ENCODE data around the gene CYGB.

Gene CYGB

DNA sequence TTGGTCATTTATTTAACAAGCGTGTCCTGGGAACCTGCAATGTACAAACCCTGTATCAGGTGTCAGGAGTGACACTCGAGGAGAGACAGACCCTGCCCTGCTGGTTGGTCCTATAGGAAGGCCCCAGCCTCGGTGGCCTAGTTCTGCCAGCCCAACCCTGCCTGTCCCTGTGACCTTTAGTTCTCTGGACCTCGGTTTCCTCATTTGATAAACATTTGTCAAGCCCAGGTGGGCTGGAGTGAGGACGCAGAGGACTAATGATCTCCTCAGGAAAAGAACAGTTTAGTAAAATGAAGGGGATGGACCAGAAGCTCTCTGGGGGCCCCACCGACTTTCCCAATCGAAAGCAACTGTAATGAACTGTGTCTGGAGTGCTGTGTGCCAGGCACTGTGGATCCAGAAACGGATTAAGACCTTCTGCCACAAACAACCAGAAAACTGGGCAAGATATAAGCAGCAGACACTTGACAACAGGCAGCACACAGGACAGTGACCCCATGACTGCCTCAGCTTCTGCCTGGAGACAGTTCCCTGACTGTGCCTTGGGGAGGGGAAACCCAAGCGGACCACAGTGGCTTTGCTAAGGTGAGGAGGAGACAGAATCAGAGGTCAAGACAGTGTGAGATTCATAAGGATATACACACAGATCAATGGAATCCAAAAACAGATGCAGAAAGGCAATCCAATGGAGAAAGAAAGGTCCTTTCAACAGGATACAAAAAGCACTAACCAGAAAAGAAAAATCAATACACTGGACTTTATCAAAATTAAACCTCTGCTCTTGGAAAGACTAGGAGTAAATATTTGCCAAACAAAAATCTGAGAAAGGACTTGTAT is 11.1 kb upstream of the CYGB start:
- Histone ChIP-seq H3K27ac (ENCODE audit: low read depth, low read length) (no peak overlapping the region), H3K36me3 (ENCODE audit: control insufficient read depth, insufficient read depth, low read length) (no peaks in the 10 kb centered on the region), H3K9ac (ENCODE audit: low read length) (no peak overlapping the region)

DNA sequence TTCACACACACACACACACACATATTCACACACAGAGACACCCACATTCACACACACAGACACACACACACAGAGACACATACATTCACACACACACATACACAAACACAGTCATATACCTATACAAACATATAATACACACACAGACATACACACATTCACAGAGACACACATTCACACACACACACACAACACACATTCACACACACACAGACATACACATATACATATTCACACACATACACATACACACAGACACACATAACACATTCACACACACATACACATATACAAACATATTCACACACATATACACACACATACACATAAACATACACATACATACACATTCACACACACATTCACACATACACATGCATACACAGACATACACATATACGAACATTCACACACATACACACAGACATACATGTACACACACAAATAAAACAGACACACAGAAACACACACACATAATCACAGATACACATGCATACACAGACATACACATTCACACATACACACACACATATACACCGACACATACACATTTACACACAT is 10.2 kb upstream of the CYGB start:
- Histone ChIP-seq H3K4me1 (ENCODE audit: control insufficient read depth, insufficient read depth, low read length) (peaks cover 36% of the 10 kb centered on the region), H3K9ac (ENCODE audit: low read length) (no peak overlapping the region), H3K27me3 (ENCODE audit: control insufficient read depth, insufficient read depth, low read length) (no peaks in the 10 kb centered on the region)

More for the DNA sequence above, 11.1 kb upstream of the CYGB start:
- Histone ChIP-seq H3K9me3 (ENCODE audit: control insufficient read depth, insufficient read depth, low read depth, low read length) (no peaks in the 10 kb centered on the region), H3K4me3 (ENCODE audit: low read depth, low read length) (no peak overlapping the region), H3K4me1 (ENCODE audit: control insufficient read depth, insufficient read depth, low read length) (peaks cover 31% of the 10 kb centered on the region), H3K27me3 (ENCODE audit: control insufficient read depth, insufficient read depth, low read length) (no peaks in the 10 kb centered on the region)

DNA sequence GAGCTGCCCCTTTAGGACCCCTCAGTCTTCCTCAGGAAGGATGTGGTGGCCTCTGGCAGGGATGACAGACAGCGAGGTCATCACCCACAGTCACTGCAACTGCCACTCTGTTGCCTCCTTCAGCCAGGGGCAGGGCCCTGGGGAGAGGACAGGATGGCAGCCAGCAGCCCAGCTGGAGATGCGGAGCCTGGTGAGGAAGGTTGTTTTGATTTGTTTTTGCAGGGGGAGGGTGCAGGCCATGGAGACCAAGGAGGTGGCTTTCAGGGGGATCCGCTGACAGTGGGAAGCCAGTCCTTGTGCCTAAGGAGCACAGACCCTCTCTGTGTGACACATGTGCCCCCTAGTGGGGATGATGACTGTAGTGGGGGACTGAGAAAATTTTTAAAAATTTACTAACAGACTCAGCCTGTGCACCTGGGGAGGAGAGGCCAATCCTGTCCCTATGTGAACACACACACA is 9.7 kb upstream of the CYGB start:
- Histone ChIP-seq H3K4me1 (ENCODE audit: control insufficient read depth, insufficient read depth, low read length) (peaks cover 36% of the 10 kb centered on the region), H3K4me3 (ENCODE audit: low read depth, low read length) (no peak overlapping the region), H3K9ac (ENCODE audit: low read length) (no peak overlapping the region), H3K9me3 (ENCODE audit: control insufficient read depth, insufficient read depth, low read depth, low read length) (no peaks in the 10 kb centered on the region), H3K27ac (ENCODE audit: low read depth, low read length) (no peak overlapping the region), H3K36me3 (ENCODE audit: control insufficient read depth, insufficient read depth, low read length) (no peaks in the 10 kb centered on the region), H3K27me3 (ENCODE audit: control insufficient read depth, insufficient read depth, low read length) (no peaks in the 10 kb centered on the region)

More for the DNA sequence above, 10.2 kb upstream of the CYGB start:
- no peak overlapping the region for H3K4me3 ChIP-seq (ENCODE audit: low read depth, low read length)
- H3K27ac ChIP-seq (ENCODE audit: low read depth, low read length), result no peak overlapping the region
- no peaks in the 10 kb centered on the region for H3K36me3 ChIP-seq (ENCODE audit: control insufficient read depth, insufficient read depth, low read length)
- no peaks in the 10 kb centered on the region for H3K9me3 ChIP-seq (ENCODE audit: control insufficient read depth, insufficient read depth, low read depth, low read length)

DNA sequence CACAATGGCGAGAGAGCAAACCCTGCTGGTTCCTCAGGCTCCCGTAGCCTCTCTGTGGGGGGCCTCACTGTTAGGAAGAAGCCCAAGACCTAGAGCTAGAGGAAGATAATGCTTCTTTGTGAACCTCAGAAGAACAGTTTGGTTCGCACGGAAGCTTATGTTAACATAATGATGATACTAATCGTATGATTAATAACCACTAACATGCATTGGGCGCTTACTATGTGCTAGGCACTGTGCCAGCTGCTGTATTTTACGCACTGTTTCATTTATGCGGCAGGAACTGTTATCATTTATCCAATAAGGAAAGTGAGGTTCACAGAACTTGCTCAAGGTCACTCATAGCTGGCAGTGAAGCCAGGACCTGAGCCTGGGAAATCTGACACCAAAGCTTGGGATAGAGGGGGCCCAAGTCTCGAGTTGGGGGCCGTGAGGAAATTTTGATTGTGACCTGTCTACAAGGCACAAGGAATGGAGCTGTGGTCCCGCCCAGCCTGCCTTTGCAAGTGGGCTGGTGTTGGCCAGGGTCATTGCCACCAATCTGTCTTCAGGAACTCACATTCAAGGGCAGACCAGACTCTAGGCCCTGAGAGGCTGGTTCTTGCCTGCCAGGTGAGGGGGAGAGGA is 9.2 kb upstream of the CYGB start:
- Histone ChIP-seq H3K36me3 (ENCODE audit: control insufficient read depth, insufficient read depth, low read length) (no peaks in the 10 kb centered on the region), H3K27ac (ENCODE audit: low read depth, low read length) (no peak overlapping the region), H3K4me3 (ENCODE audit: low read depth, low read length) (no peak overlapping the region), H3K27me3 (ENCODE audit: control insufficient read depth, insufficient read depth, low read length) (no peaks in the 10 kb centered on the region), H3K4me1 (ENCODE audit: control insufficient read depth, insufficient read depth, low read length) (peaks cover 36% of the 10 kb centered on the region), H3K9me3 (ENCODE audit: control insufficient read depth, insufficient read depth, low read depth, low read length) (no peaks in the 10 kb centered on the region), H3K9ac (ENCODE audit: low read length) (no peak overlapping the region)

DNA sequence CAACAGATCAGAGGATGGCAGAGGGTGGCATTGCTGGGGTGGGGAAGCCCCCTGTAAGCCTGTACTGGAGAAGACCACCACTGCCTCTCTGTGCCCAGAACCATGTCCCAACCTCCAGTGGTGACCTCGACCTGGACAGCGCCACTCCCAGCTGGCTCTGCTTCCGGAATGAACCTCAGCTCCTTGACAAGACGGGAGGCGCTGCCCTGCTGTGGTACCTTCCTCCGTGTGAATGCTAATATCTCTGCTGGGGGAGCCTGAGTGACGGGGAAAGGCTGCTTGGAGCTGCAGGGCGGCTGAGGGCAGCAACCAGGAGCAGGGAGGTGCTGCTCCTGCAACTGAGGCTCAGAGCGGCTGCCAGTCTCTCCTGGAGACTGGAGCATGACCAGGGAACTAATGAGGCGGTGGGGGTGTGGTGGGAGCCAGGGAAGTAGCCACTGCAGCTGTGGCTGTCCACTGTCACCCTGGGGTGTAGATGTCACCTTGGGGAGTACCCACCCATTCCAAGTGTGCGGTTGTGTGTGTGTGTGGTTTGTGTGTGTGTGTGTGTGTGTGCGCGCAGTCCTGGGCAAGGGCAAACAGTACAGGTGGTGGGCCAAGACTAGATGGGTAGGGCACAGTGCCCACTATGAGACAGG is 8.5 kb upstream of the CYGB start:
- H3K36me3 ChIP-seq (ENCODE audit: control insufficient read depth, insufficient read depth, low read length), result no peaks in the 10 kb centered on the region
- H3K4me3 ChIP-seq (ENCODE audit: low read depth, low read length), result no peak overlapping the region
- H3K27ac ChIP-seq (ENCODE audit: low read depth, low read length), result no peak overlapping the region
- no peaks in the 10 kb centered on the region for H3K27me3 ChIP-seq (ENCODE audit: control insufficient read depth, insufficient read depth, low read length)
- no peak overlapping the region for H3K9ac ChIP-seq (ENCODE audit: low read length)
- peaks cover 38% of the 10 kb centered on the region for H3K4me1 ChIP-seq (ENCODE audit: control insufficient read depth, insufficient read depth, low read length)
- H3K9me3 ChIP-seq (ENCODE audit: control insufficient read depth, insufficient read depth, low read depth, low read length), result no peaks in the 10 kb centered on the region

DNA sequence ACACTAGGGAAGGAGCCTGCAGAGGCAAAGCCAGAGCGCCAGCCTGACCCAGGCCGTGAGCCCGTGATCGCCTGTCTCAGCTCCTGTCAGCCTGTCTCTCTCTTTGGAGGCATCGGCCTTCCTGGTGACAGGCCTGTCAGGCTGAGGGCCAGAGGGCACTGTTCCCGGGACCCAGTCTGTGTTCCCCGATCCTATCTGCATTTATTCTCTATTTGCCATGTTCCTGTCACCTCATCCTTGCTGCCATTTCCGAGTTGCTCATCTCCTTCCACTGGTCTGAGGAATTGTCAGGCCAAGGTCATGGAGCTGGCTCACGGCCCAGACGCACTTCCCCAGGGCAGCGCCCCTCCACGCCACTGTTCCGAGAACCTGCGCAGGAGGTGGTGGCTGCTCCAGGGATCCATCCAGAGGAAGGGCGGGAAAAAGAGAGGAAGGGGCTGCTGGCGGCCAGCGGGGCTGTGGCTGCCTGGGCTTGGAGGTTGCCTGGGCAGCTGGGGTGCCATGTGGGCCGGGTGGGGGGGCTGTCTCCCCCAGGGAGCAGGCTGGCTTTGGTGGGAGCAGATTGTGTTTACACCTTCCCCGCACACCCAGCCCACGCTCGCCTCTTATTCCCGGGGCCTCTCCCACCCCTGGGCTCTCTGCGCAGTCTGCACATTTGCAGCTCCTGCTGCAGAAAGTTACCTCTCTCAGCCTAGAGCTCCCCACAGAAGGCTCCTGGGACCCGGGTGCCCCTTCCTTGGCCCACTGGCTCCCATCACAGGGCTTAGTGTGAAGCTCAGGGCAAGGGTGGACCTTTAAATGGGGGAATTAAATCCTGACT is 7.2 kb upstream of the CYGB start:
- no peaks in the 10 kb centered on the region for H3K36me3 ChIP-seq (ENCODE audit: control insufficient read depth, insufficient read depth, low read length)
- no peak overlapping the region for H3K4me3 ChIP-seq (ENCODE audit: low read depth, low read length)
- H3K9me3 ChIP-seq (ENCODE audit: control insufficient read depth, insufficient read depth, low read depth, low read length), result no peaks in the 10 kb centered on the region
- no peak overlapping the region for H3K27ac ChIP-seq (ENCODE audit: low read depth, low read length)
- H3K27me3 ChIP-seq (ENCODE audit: control insufficient read depth, insufficient read depth, low read length), result peaks cover 2% of the 10 kb centered on the region
- H3K9ac ChIP-seq (ENCODE audit: low read length), result no peak overlapping the region
- peaks cover 39% of the 10 kb centered on the region for H3K4me1 ChIP-seq (ENCODE audit: control insufficient read depth, insufficient read depth, low read length)

DNA sequence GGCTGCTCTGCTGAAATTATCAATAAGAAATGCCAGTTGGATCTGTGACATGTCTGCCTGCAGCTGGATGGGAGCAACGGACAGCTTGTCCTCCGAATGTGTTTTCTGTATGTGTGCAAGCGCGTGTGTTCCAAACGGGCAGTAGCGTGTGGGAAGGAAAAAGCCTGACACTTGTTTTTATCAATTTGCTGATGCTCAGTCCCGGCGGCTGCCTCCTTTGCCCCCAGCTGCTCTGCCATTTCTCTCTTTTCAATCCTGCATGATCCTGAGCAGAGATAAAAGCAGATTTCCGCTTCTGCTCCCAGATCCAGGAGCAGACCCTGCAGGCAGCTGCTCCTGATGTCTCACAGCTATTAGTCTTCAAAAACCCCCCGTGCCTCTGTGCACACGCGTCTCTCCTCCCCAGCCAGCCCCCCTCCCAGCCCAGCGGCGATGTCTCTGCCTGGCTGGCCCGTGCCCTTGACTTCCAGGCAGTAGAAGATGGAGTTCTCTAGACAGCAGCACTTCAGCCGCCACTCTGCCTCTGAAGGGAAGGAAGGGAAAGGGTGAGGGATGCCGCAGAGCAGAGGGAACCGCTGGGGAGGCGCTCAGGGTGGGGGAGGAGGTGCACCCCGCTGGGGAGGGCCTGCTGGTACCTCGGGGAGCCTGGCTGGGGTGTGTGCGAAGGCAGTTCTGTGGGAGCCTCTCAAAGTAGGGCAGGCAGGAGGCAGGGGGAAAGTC is 6.5 kb upstream of the CYGB start:
- H3K27ac ChIP-seq (ENCODE audit: low read depth, low read length), result no peak overlapping the region
- H3K4me3 ChIP-seq (ENCODE audit: low read depth, low read length), result no peak overlapping the region
- H3K9ac ChIP-seq (ENCODE audit: low read length), result no peak overlapping the region
- H3K27me3 ChIP-seq (ENCODE audit: control insufficient read depth, insufficient read depth, low read length), result peaks cover 10% of the 10 kb centered on the region
- peaks cover 39% of the 10 kb centered on the region for H3K4me1 ChIP-seq (ENCODE audit: control insufficient read depth, insufficient read depth, low read length)
- H3K36me3 ChIP-seq (ENCODE audit: control insufficient read depth, insufficient read depth, low read length), result no peaks in the 10 kb centered on the region
- H3K9me3 ChIP-seq (ENCODE audit: control insufficient read depth, insufficient read depth, low read depth, low read length), result no peaks in the 10 kb centered on the region

DNA sequence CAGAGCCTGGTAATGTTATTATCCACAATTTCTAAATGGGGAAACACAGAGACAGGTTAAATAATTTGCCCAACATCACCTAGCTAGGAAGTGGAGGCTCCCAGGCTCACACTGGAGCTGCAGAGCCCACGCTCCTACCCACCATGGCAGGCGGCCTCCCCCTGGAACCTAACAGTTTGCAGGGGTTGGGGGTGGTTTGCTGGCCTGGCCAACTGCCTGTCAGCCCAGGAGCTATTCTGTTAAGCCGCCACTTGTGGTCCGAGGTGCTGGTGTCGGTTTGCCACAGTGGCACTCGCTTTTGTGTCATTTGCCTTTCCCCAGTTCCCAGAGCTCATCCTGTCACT is 5.9 kb upstream of the CYGB start:
- Histone ChIP-seq H3K9me3 (ENCODE audit: control insufficient read depth, insufficient read depth, low read depth, low read length) (no peaks in the 10 kb centered on the region), H3K9ac (ENCODE audit: low read length) (no peak overlapping the region), H3K27me3 (ENCODE audit: control insufficient read depth, insufficient read depth, low read length) (peaks cover 15% of the 10 kb centered on the region), H3K4me1 (ENCODE audit: control insufficient read depth, insufficient read depth, low read length) (peaks cover 44% of the 10 kb centered on the region), H3K36me3 (ENCODE audit: control insufficient read depth, insufficient read depth, low read length) (no peaks in the 10 kb centered on the region), H3K4me3 (ENCODE audit: low read depth, low read length) (no peak overlapping the region), H3K27ac (ENCODE audit: low read depth, low read length) (no peak overlapping the region)

DNA sequence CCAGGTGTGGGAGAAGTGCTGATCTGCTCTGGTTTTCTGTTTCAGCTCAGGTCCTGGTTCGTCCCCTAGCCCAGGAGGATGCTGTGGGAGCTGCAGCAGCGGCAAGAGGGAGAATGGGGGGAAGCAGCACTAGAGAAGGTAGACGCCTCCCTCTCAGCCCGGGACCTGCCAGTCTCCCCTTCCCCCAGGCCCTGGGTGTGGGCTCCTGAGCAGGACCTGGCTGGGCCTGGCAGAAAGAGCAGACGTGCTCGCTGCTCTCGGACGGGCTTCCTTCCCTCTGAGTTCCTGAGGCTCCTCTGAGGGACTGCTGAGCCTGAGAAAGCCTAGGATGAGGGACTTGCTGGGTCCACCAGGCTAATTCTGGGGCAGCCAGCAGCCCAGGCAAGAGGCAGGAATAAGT is 5.5 kb upstream of the CYGB start:
- H3K27me3 ChIP-seq (ENCODE audit: control insufficient read depth, insufficient read depth, low read length), result peaks cover 20% of the 10 kb centered on the region
- H3K9ac ChIP-seq (ENCODE audit: low read length), result no peak overlapping the region
- H3K36me3 ChIP-seq (ENCODE audit: control insufficient read depth, insufficient read depth, low read length), result no peaks in the 10 kb centered on the region
- no peak overlapping the region for H3K4me3 ChIP-seq (ENCODE audit: low read depth, low read length)
- peaks cover 46% of the 10 kb centered on the region for H3K4me1 ChIP-seq (ENCODE audit: control insufficient read depth, insufficient read depth, low read length)
- no peaks in the 10 kb centered on the region for H3K9me3 ChIP-seq (ENCODE audit: control insufficient read depth, insufficient read depth, low read depth, low read length)
- H3K27ac ChIP-seq (ENCODE audit: low read depth, low read length), result no peak overlapping the region

DNA sequence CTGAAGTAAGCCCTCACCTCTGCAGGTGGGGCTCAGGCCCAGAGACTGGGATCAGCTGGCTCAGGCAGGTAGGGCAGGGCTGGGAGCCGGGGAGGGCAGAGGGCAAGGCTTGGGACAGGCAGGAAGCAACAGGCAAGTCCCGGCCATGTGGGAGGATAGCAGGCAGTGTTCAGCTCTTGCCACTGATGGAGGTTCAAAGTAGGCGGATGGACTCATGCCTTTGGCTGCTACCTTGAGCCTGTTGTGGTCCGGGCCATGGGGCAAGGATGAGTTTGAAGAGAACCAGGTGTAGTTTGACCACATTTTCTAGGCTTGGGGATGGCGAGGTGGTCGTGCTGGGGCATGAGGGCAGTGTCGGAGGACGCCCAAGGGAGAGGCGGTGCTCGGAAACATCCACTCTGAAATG is 5.1 kb upstream of the CYGB start:
- H3K4me1 ChIP-seq (ENCODE audit: control insufficient read depth, insufficient read depth, low read length), result peaks cover 46% of the 10 kb centered on the region
- peaks cover 24% of the 10 kb centered on the region for H3K27me3 ChIP-seq (ENCODE audit: control insufficient read depth, insufficient read depth, low read length)
- H3K27ac ChIP-seq (ENCODE audit: low read depth, low read length), result no peak overlapping the region
- no peak overlapping the region for H3K9ac ChIP-seq (ENCODE audit: low read length)
- no peaks in the 10 kb centered on the region for H3K9me3 ChIP-seq (ENCODE audit: control insufficient read depth, insufficient read depth, low read depth, low read length)
- no peaks in the 10 kb centered on the region for H3K36me3 ChIP-seq (ENCODE audit: control insufficient read depth, insufficient read depth, low read length)
- no peak overlapping the region for H3K4me3 ChIP-seq (ENCODE audit: low read depth, low read length)

Measured in HUES6 (cell line).